HL-60 (cell line): ENCODE results near the gene NMNAT2.
"Not testable (repeated sequence)": the region's sequence is repeated elsewhere in the genome, so short reads cannot be mapped to it uniquely, and the experiment has no call there.

Experiments
- DNase-seq, 2 experiments: peaks; one replicate each; pipeline ENCODE4 v3.0.0-alpha.2; 2010 to 2020; ENCODE audit warnings: low read depth in 1 of 2, low spot score in 1 of 2
- H3K27ac ChIP-seq: fragments of 250-450 bp; sonication (Bioruptor Pico); replicated peaks from 2 replicates; pipeline ENCODE4 v1.5.1; 2020; ENCODE audit warnings: mild to moderate bottlenecking, moderate library complexity
- H3K27me3 ChIP-seq: fragments of 250-450 bp; sonication (Bioruptor Pico); 2 replicates; pipeline ENCODE4 v1.5.1; 2021; ENCODE audit warnings: mild to moderate bottlenecking, moderate library complexity; ENCODE audit not compliant: insufficient read depth, poor library complexity, severe bottlenecking
- H3K4me3 ChIP-seq: replicated peaks from 2 replicates; pipeline ENCODE4 v1.5.1; 2011; ENCODE audit warnings: mild to moderate bottlenecking, control low read depth, low read length; ENCODE audit not compliant: insufficient read depth
- GABPA ChIP-seq: IDR thresholded peaks from 2 replicates; pipeline ENCODE4 v1.6.1; 2012; ENCODE audit warnings: low read depth
- POLR2AphosphoS5 ChIP-seq: IDR thresholded peaks from 2 replicates; pipeline ENCODE4 v1.6.1; 2012; ENCODE audit warnings: low read depth
- REST ChIP-seq: IDR thresholded peaks from 2 replicates; pipeline ENCODE4 v1.6.1; 2012; ENCODE audit warnings: low read depth; ENCODE audit not compliant: insufficient replicate concordance
- SPI1 ChIP-seq: IDR thresholded peaks from 2 replicates; pipeline ENCODE4 v1.6.1; 2012; ENCODE audit warnings: low read depth, mild to moderate bottlenecking, borderline replicate concordance
- TF ChIP-seq, protein P1 (sequence below): IDR thresholded peaks from one replicate; pipeline ENCODE4 v1.5.1; 2011; ENCODE audit warnings: low read length, control low read depth, inconsistent platforms; ENCODE audit not compliant: insufficient read depth

The NMNAT2 gene

GRCh38 chr1:183432548-183432875 is 14.3 kb upstream of the NMNAT2 start:
- no peak for DNase-seq
- H3K27me3 ChIP-seq, result peaks cover 3% of the 10 kb centered on the region
- no peak overlapping the region for H3K27ac ChIP-seq
- no peak overlapping the region for H3K4me3 ChIP-seq
- TF ChIP-seq REST (no peak), POLR2AphosphoS5 (no peak), SPI1 (no peak)
- TF ChIP-seq, protein P1, sequence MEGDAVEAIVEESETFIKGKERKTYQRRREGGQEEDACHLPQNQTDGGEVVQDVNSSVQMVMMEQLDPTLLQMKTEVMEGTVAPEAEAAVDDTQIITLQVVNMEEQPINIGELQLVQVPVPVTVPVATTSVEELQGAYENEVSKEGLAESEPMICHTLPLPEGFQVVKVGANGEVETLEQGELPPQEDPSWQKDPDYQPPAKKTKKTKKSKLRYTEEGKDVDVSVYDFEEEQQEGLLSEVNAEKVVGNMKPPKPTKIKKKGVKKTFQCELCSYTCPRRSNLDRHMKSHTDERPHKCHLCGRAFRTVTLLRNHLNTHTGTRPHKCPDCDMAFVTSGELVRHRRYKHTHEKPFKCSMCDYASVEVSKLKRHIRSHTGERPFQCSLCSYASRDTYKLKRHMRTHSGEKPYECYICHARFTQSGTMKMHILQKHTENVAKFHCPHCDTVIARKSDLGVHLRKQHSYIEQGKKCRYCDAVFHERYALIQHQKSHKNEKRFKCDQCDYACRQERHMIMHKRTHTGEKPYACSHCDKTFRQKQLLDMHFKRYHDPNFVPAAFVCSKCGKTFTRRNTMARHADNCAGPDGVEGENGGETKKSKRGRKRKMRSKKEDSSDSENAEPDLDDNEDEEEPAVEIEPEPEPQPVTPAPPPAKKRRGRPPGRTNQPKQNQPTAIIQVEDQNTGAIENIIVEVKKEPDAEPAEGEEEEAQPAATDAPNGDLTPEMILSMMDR, result no peak

- Histone ChIP-seq H3K27ac (no peak overlapping the region), H3K27me3 (peaks cover 3% of the 10 kb centered on the region), H3K4me3 (no peak overlapping the region)
- no peak for DNase-seq
- TF ChIP-seq SPI1, result no peak
- no peak for TF ChIP-seq GABPA
- TF ChIP-seq, protein P1, result no peak
- no peak for TF ChIP-seq POLR2AphosphoS5
- no peak for TF ChIP-seq REST
These were observed 13.8 kb upstream of the NMNAT2 start for GRCh38 chr1:183431840-183432547.

DNA sequence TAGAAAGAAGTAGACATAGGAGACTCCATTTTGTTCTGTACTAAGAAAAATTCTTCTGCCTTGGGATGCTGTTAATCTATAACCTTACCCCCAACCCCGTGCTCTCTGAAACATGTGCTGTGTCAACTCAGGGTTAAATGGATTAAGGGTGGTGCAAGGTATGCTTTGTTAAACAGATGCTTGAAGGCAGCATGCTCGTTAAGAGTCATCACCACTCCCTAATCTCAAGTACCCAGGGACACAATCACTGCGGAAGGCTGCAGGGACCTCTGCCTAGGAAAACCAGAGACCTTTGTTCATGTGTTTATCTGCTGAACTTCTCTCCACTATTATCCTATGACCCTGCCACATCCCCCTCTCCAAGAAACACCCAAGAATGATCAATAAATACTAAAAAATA is 9.4 kb upstream of the NMNAT2 start:
- H3K27me3 ChIP-seq, H3K27ac ChIP-seq, DNase-seq, H3K4me3 ChIP-seq: not testable (repeated sequence)

- TF ChIP-seq REST, result no peak
- TF ChIP-seq, protein P1, result no peak
- no peak for TF ChIP-seq POLR2AphosphoS5
- H3K27ac ChIP-seq, result no peak overlapping the region
- DNase-seq, result no peak
- H3K4me3 ChIP-seq, result no peak overlapping the region
- peaks cover 5% of the 10 kb centered on the region for H3K27me3 ChIP-seq
These were observed 6.5 kb upstream of the NMNAT2 start for GRCh38 chr1:183424691-183425090.
